Measurements from ENCODE around the gene DNAAF3.

GRCh38 chr19:55160986-55161365 is 5.4 kb downstream of the DNAAF3 start:
- no peak for TF ChIP-seq POLR2A (IDR thresholded peaks at IDR 0.05)
- TF ChIP-seq, protein P1, sequence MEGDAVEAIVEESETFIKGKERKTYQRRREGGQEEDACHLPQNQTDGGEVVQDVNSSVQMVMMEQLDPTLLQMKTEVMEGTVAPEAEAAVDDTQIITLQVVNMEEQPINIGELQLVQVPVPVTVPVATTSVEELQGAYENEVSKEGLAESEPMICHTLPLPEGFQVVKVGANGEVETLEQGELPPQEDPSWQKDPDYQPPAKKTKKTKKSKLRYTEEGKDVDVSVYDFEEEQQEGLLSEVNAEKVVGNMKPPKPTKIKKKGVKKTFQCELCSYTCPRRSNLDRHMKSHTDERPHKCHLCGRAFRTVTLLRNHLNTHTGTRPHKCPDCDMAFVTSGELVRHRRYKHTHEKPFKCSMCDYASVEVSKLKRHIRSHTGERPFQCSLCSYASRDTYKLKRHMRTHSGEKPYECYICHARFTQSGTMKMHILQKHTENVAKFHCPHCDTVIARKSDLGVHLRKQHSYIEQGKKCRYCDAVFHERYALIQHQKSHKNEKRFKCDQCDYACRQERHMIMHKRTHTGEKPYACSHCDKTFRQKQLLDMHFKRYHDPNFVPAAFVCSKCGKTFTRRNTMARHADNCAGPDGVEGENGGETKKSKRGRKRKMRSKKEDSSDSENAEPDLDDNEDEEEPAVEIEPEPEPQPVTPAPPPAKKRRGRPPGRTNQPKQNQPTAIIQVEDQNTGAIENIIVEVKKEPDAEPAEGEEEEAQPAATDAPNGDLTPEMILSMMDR (IDR thresholded peaks at IDR 0.05 in 4 of 5, conservative IDR thresholded peaks at IDR 0.05 in 1 of 5), result no peak

Measured in gastrocnemius medialis (tissue), 4 donors.